NB4 (cell line): ENCODE data around the gene UGT1A7.

Experiments
- MYC ChIP-seq: IDR thresholded peaks from 2 replicates; pipeline ENCODE4 v1.6.1; 2011; ENCODE audit warnings: low read depth, low read length
- POLR2A ChIP-seq: IDR thresholded peaks from 2 replicates; pipeline ENCODE4 v1.6.1; 2011; ENCODE audit warnings: mild to moderate bottlenecking; ENCODE audit not compliant: insufficient read length; ENCODE audit errors: extremely low read depth
- TF ChIP-seq, protein P1 (sequence below): IDR thresholded peaks from one replicate; pipeline ENCODE4 v1.5.1; 2012; ENCODE audit warnings: low read depth, low read length
- TF ChIP-seq, protein P2 (sequence below): IDR thresholded peaks from 2 replicates; pipeline ENCODE4 v1.6.1; 2011; ENCODE audit warnings: low read depth, low read length

DNA sequence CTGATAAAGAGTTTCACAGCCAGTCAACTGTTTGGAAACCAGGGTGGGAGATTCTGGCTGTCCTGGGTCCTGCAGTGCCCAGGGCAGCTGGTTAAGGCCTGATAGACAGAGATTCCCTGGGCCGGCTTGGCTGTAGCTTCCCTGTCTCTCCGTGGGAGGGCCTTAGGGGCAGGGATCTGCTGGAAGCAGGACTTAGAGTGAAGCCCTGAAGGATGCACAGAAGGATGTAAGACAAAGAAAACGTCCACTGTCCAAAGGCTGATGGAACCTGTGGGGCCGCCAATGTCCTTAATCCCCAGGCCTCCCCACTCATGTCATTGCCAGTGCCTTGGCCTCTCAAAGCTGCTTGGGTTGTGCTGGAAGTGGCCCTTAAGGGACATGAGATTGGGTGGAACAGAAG, 129.4 kb downstream of the UGT1A7 start:
- TF ChIP-seq, protein P1, sequence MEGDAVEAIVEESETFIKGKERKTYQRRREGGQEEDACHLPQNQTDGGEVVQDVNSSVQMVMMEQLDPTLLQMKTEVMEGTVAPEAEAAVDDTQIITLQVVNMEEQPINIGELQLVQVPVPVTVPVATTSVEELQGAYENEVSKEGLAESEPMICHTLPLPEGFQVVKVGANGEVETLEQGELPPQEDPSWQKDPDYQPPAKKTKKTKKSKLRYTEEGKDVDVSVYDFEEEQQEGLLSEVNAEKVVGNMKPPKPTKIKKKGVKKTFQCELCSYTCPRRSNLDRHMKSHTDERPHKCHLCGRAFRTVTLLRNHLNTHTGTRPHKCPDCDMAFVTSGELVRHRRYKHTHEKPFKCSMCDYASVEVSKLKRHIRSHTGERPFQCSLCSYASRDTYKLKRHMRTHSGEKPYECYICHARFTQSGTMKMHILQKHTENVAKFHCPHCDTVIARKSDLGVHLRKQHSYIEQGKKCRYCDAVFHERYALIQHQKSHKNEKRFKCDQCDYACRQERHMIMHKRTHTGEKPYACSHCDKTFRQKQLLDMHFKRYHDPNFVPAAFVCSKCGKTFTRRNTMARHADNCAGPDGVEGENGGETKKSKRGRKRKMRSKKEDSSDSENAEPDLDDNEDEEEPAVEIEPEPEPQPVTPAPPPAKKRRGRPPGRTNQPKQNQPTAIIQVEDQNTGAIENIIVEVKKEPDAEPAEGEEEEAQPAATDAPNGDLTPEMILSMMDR = no peak
- no peak for TF ChIP-seq POLR2A
- TF ChIP-seq, protein P2, sequence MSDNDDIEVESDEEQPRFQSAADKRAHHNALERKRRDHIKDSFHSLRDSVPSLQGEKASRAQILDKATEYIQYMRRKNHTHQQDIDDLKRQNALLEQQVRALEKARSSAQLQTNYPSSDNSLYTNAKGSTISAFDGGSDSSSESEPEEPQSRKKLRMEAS = no peak
- TF ChIP-seq MYC = no peak
